ENCODE measurements around the gene RXRA.

- no peak for TF ChIP-seq POLR2AphosphoS5 (IDR thresholded peaks at IDR 0.05; ENCODE audit: low read depth, low read length)
- TF ChIP-seq POLR2A (IDR thresholded peaks at IDR 0.05; ENCODE audit: low read depth, low read length): no peak
These were observed 24.7 kb upstream of the RXRA start for GRCh38 chr9:134301387-134302129.

Measured in GM12891 (cell line).